GM19397 (cell line): ENCODE data around the gene DOK3.

Source experiments
- ATAC-seq: cut with Tn5 transposase; IDR thresholded peaks from one replicate; pipeline ENCODE4 v1.9.1; 2021; ENCODE audit warnings: mild to moderate bottlenecking, moderate library complexity; ENCODE audit not compliant: unreplicated experiment

Gene DOK3

DNA sequence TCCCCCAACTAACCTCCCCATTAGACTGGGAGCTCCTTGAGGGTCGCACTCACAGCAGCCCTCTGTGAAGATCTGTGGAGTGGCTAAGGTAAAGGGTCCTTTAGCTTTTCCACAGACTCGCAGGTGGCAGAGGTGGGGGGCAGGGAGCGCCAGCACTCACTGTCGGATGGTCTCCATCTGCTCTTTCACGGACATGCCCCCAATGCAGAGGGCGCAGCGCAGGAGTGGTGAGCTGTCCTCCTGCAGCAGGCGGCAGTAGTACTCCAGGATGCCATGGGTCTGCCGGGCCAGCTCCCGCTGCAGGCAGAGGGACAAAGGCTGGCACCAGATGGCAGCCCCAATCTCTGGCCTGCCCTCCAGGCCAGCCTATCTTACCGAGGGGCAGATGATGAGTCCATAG lies 4.9 kb upstream of the DOK3 start:
- no peak for ATAC-seq

DNA sequence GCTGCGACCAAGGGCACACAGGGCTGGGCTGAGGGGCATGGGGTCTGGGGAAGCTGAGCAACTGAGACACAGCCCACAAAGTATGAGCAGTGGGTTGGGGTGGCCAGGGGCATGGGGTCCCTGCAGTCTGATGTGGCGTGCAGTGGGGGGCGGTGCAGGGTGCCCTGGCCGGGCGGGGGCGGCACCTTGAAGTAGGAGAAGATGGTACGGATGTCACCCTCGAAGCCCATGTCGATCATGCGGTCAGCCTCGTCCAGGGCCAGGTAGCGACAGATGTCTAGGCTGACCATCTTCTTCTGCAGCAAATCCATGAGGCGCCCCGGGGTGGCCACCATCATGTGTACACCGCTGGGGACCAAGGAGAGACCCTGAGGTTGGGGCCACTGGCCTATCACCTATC lies 3.9 kb upstream of the DOK3 start:
- ATAC-seq, result no peak

DNA sequence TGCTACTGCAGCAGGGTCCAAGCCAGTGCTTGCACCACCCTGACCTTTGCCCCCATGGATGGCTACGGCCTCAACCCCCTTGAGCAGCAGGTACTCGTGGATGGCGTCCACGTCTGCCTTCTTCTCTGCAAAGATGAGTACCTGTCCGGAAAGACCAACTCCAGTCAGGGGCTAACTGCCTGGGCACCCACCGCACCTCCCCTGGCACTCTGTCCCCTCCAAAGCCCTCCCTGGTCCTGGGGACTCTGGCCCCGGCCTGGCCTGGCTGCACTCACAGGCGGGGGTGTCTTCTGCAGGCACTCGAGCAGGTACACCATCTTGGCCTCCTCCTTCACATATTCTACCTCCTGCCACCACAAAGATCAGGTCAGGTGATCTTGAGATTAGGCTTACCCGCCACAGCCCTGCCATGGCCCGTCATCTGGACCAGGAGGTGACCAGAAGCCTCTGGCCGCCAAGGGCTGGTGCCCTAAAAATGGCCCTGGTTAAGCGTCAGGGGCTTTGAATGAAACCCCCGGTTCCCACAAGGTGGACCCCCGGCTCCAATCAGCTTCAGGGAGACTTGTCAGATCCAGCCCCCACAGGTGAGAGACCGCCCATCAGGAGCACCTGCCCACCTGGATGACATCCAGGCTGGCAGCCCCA lies 3.2 kb upstream of the DOK3 start:
- ATAC-seq, result no peak

GRCh38 chr5:177511796-177512675 lies 2.4 kb upstream of the DOK3 start:
- no peak for ATAC-seq

- no peak for ATAC-seq
Measured at GRCh38 chr5:177511181-177511580, 1.6 kb upstream of the DOK3 start.

GRCh38 chr5:177510567-177511053 lies 984 bp upstream of the DOK3 start:
- peak; percentile 36 for ATAC-seq

DNA sequence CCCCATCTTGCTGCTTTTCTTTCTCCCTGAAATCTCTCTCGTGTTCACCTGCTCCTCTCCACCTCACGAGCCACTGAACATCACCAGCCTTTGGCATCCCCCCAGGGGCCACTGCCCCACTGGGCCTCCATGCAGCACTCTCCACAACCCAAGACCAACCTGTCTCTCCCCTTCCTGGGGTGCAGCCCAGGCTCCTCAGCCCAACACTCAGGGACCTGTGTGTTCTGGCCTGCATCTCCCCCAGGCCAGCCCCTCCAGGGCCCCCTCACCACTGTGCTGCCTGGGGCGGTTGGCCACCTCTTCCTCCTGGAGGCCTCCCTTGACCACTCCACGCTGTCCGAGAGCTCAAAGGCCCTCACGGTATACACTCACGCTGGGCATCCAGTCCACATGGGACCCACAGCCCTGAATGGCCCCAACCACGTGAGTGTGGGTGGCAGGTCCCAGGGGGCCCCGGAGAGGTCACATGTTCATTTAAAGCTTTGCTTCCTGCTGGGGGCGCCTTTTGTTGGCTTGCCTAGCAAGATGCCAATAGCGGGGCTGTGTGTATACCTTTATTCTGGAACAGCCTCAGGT lies 453 bp upstream of the DOK3 start:
- ATAC-seq, result peak; percentile 27

DNA sequence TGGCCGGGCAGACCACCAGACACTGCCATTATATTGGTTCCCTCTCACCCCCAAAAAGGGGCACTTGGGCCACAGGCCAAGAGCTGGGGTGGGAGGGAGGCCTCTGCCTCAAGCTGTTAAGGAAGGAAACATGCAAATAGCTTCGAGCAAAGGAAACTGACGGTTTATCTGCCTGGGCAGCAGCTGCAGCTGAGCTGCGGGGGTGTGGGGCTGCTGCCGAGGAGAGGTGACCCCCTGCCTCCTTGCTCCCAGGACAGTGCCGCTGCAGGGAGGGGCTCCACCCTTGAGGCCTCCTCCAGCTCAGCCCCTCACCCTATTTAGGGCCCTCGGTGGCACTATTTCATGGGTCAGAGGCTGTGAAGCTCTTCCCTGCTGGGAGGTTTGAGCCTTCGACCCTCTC lies 789 bp downstream of the DOK3 start:
- ATAC-seq, result no peak

DNA sequence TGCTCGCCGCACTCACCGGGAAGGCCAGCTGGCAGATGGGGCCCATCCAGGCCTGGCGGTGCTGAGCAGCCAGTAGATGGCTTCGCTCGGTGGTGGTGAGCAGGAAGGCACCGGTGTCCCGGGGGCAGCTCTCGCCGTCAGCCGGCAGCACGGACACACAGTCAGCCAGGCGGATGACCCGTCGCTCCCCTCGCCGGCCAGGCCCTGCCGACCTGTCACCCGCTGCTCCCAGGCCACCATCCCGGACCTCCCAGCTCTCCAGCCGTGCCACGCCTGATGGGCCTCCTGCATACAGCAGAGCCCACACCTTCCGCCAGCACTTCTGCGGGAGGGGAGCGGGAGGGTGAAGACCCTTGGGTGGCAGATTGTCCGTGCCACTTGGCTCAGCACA lies 1.4 kb downstream of the DOK3 start:
- ATAC-seq, result no peak

GRCh38 chr5:177507596-177508220 lies 1.9 kb downstream of the DOK3 start:
- no peak for ATAC-seq

DNA sequence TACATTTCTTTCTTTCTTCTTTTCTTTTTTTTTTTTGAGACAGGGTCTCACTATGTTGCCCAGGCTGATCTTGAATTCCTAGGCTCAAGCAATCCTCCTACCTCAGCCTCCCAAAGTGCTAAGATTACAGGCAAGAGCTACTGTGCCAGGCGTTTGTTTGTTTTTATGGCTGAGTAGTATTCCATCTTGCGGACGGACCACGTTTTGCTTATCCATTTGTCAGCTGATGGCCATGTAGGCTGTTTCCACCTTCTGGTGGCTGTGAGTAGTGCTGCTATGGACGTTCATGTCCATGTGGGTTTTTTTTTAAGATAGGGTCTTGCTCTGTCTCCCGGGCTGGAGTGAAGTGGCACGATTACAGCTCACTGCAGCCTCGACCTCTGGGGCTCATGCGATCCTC lies 2.5 kb downstream of the DOK3 start:
- no peak for ATAC-seq

- ATAC-seq, result no peak
Measured at GRCh38 chr5:177505075-177505474, 4.6 kb downstream of the DOK3 start.

DNA sequence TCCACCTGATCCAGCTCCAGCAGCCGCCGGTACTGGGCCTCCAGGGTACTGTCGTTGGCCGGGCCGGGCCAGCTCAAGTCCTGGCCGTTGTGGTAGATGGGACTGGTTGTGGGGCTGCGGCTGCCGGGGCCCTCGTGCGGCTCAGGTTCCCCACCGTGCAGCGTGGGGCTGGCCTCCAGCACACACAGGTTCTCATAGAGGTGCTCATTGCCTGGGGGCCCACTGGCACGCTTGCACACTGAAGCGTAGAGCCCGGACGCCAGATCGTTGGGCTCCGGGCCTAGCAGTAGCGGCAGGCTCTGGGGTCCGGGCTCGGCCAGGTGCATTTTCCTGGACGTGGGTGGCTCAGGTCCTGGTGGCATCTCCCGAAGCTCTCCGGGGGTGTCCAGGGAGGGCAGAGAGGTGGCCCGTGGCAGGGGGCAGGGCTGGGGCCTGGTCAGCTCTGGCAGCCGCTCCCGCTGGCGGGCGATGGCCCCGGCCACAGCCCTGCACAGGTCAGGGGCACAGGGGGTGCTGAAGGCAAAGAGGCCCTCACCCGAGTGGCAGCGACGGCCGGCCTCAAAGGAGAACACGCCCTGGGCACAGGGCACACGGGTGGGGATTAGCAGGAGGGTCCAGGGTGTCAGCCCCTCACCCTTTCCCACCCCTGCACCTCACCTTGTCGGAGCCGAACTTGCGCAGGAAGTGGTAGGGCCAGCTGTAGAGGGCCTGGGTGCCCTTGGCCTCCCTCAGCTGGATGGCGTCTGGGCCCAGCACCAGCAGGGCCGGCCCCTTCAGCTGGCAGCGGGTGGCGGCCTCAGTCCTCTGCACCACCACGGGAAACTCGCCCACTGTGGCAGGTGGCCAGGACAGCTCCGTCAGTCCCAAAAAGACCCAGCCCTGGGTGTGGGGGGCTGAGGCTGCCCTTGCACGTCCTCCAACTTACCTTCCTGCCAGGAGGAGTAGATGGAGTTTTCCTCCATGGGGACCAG lies 5.3 kb downstream of the DOK3 start:
- ATAC-seq, result no peak

DNA sequence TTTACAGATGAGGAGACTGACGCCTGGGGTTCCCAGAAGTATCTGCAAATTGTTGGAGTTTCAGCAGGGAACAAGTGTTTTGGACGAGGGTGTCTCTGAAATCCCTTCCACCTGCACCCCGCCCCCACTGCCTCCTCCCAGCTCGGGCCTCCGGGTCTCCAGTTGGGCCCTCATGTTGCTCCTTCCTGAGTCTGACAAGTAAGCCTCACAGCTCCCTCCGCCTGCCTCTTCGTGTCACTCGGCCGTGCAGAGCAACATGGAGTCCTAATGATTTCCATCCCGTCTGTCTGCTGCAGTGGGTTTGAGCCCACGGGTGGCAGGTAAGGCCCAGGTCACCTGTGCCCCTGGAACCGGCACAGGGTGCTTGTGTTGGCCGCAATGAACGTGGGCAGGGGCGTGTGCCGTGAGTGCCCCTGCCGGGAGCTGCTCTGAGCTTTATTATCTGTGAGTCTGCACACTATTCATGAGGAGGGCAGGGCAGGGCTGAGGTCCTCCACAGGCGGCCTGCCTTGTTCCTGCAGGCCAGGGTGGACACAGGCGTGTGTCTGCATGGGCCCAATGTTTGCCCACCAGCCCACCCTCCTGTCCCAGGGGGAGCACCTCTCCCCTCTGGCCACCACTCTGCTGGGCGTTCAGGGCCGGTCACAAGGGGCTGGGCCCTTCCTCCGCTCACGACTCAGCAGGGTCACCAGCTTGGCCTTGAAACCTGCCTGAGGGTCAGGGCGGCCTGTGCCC lies 6.1 kb downstream of the DOK3 start:
- ATAC-seq, result no peak

GRCh38 chr5:177502886-177503285 lies 6.7 kb downstream of the DOK3 start:
- no peak for ATAC-seq

DNA sequence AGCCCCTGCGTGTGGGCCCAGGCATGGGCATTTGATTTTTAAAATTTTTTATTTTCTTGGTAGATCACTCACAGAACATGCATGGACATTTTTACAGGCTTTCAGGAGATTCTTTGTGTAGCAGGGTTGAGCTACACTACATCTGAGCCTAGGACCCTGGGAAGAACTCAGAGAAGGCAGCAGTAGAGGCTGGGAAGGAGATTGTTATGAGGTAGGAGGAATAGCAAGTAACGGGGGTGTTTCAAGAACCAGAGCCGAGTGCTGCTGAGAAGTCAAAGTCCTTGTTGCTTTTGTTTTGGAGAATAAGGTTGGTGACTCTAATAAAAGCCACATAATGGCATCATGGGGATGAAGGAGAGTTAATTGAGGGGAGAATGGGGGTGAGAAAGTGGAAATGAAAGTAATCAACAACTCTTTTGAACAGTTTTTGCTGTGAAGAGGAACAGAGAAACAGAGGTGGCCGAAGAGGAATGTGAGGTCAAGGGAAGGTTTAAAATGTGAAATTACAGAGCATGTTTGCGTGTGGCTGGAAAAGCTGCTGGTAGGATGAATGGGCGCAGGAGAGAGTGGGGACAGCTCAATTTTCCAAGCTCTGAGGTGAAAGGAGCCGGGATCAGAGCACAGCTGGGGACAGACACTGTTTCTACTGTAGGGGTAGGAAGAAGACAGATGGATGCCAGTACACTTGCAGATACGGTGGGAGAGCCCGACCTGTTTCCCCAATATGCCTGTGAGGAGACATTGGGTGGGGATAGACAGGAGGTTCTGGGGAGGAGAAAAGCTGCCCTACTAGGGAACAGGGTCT lies 7.5 kb downstream of the DOK3 start:
- no peak for ATAC-seq

- ATAC-seq, result no peak
Measured at GRCh38 chr5:177500685-177501522, 8.7 kb downstream of the DOK3 start.

DNA sequence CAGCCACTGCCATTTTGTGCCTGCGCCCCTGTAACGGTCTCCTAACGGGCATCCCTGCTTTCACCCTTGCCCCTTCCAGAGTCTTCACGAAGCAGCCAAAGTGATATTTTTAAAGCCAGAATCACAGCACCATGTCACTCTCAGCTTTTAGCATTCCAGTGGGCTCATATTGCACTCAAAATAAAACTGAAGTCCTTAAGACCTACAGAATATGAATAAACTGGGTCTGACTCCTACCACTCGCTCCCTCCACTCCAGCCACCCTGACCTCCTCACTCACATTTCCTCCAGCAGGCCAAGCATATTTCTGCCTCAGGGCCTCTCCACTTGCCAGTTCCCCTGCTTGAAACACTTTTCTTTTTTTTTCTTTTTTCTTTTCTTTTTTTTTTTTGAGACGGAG lies 9.8 kb downstream of the DOK3 start:
- ATAC-seq, result no peak
